ENCODE data around the gene TTC34. TPM values are rescaled to one million over a fixed set of nuclear protein-coding genes. Genes with fewer than 3 reads are reported as not detected.
"Not testable (repeated sequence)": the region's sequence is repeated elsewhere in the genome, so short reads cannot be mapped to it uniquely, and the experiment has no call there.

The TTC34 gene
- polyA plus RNA-seq, 1 experiment = 0.11 TPM

- DNase-seq (ENCODE audit: low read depth); CTCF ChIA-PET; H3K27me3 ChIP-seq (ENCODE audit: control insufficient read depth, insufficient read depth, low read length): not testable (repeated sequence)
Observed at GRCh38 chr1:2676726-2677125, 124.8 kb downstream of the TTC34 start.

GRCh38 chr1:2671656-2672055 lies 129.8 kb downstream of the TTC34 start:
- H3K27me3 ChIP-seq (ENCODE audit: control insufficient read depth, insufficient read depth, low read length); POLR2A ChIA-PET; H3K36me3 ChIP-seq (ENCODE audit: control insufficient read depth, insufficient read depth, low read length); H3K4me3 ChIP-seq (ENCODE audit: low read depth, low read length); DNase-seq (ENCODE audit: low read depth); CTCF ChIA-PET: not testable (repeated sequence)

More at GRCh38 chr1:2676726-2677125, 124.8 kb downstream of the TTC34 start:
- POLR2A ChIA-PET; H3K4me3 ChIP-seq (ENCODE audit: low read depth, low read length); H3K36me3 ChIP-seq (ENCODE audit: control insufficient read depth, insufficient read depth, low read length): not testable (repeated sequence)

GRCh38 chr1:2659806-2660205 lies 141.7 kb downstream of the TTC34 start:
- H3K4me3 ChIP-seq (ENCODE audit: low read depth, low read length); POLR2A ChIA-PET; CTCF ChIA-PET: not testable (repeated sequence)

GRCh38 chr1:2657909-2658308 lies 143.6 kb downstream of the TTC34 start:
- H3K27me3 ChIP-seq (ENCODE audit: control insufficient read depth, insufficient read depth, low read length); H3K36me3 ChIP-seq (ENCODE audit: control insufficient read depth, insufficient read depth, low read length); POLR2A ChIA-PET; CTCF ChIA-PET; H3K4me3 ChIP-seq (ENCODE audit: low read depth, low read length); DNase-seq (ENCODE audit: low read depth): not testable (repeated sequence)

More at GRCh38 chr1:2659806-2660205, 141.7 kb downstream of the TTC34 start:
- DNase-seq (ENCODE audit: low read depth); H3K36me3 ChIP-seq (ENCODE audit: control insufficient read depth, insufficient read depth, low read length); H3K27me3 ChIP-seq (ENCODE audit: control insufficient read depth, insufficient read depth, low read length): not testable (repeated sequence)

- H3K27me3 ChIP-seq (ENCODE audit: control insufficient read depth, insufficient read depth, low read length); H3K4me3 ChIP-seq (ENCODE audit: low read depth, low read length); DNase-seq (ENCODE audit: low read depth); H3K36me3 ChIP-seq (ENCODE audit: control insufficient read depth, insufficient read depth, low read length); POLR2A ChIA-PET; CTCF ChIA-PET: not testable (repeated sequence)
Observed at GRCh38 chr1:2657124-2657523, 144.4 kb downstream of the TTC34 start.

- CTCF ChIA-PET; H3K36me3 ChIP-seq (ENCODE audit: control insufficient read depth, insufficient read depth, low read length): not testable (repeated sequence)
Observed at GRCh38 chr1:2655598-2656434, 145.7 kb downstream of the TTC34 start.

GRCh38 chr1:2654443-2654948 lies 147.0 kb downstream of the TTC34 start:
- DNase-seq (ENCODE audit: low read depth); H3K36me3 ChIP-seq (ENCODE audit: control insufficient read depth, insufficient read depth, low read length); H3K27me3 ChIP-seq (ENCODE audit: control insufficient read depth, insufficient read depth, low read length); H3K4me3 ChIP-seq (ENCODE audit: low read depth, low read length); CTCF ChIA-PET; POLR2A ChIA-PET: not testable (repeated sequence)

More at GRCh38 chr1:2655598-2656434, 145.7 kb downstream of the TTC34 start:
- H3K27me3 ChIP-seq (ENCODE audit: control insufficient read depth, insufficient read depth, low read length); POLR2A ChIA-PET; DNase-seq (ENCODE audit: low read depth); H3K4me3 ChIP-seq (ENCODE audit: low read depth, low read length): not testable (repeated sequence)

GRCh38 chr1:2653741-2654442 lies 147.6 kb downstream of the TTC34 start:
- H3K4me3 ChIP-seq (ENCODE audit: low read depth, low read length); DNase-seq (ENCODE audit: low read depth); H3K27me3 ChIP-seq (ENCODE audit: control insufficient read depth, insufficient read depth, low read length); H3K36me3 ChIP-seq (ENCODE audit: control insufficient read depth, insufficient read depth, low read length); POLR2A ChIA-PET; CTCF ChIA-PET: not testable (repeated sequence)

- not testable (repeated sequence) for DNase-seq (ENCODE audit: low read depth)
Observed at GRCh38 chr1:2652926-2653571, 148.4 kb downstream of the TTC34 start.

GRCh38 chr1:2652152-2652925 lies 149.2 kb downstream of the TTC34 start:
- H3K4me3 ChIP-seq (ENCODE audit: low read depth, low read length); DNase-seq (ENCODE audit: low read depth); H3K36me3 ChIP-seq (ENCODE audit: control insufficient read depth, insufficient read depth, low read length); H3K27me3 ChIP-seq (ENCODE audit: control insufficient read depth, insufficient read depth, low read length); POLR2A ChIA-PET; CTCF ChIA-PET: not testable (repeated sequence)

More at GRCh38 chr1:2652926-2653571, 148.4 kb downstream of the TTC34 start:
- H3K27me3 ChIP-seq (ENCODE audit: control insufficient read depth, insufficient read depth, low read length); H3K36me3 ChIP-seq (ENCODE audit: control insufficient read depth, insufficient read depth, low read length); H3K4me3 ChIP-seq (ENCODE audit: low read depth, low read length); CTCF ChIA-PET; POLR2A ChIA-PET: not testable (repeated sequence)
